CD8-positive, alpha-beta memory T cell (primary cell): Measurements from ENCODE around the gene HSPBP1. TPM values are rescaled to one million over a fixed set of nuclear protein-coding genes. Genes with fewer than 3 reads are reported as not detected.

Experiments used
- CTCF ChIA-PET: fragments of 350-600 bp; sonication (Branson Sonifier 250); formaldehyde crosslinking; loops from one replicate; lab custom pipeline; 2021; ENCODE audit warnings: antibody characterized with exemption; lab: Charles Lee
- POLR2A ChIA-PET: fragments of 350-600 bp; sonication (Branson Sonifier 250); formaldehyde crosslinking; loops from one replicate; lab custom pipeline; 2021; ENCODE audit warnings: antibody characterized with exemption; lab: Charles Lee
- DNase-seq, 5 donors: peaks; one replicate each; pipeline versions ENCODE4 v3.0.0 to v3.0.0-alpha.2; 2020 to 2022; ENCODE audit warnings: mixed read lengths in 1 of 5
- H3K27ac ChIP-seq: one replicate; pipeline ENCODE4 v1.7.0; 2013; ENCODE audit warnings: low read depth, mild to moderate bottlenecking, low read length, moderate library complexity
- H3K27me3 ChIP-seq: 2 replicates; pipeline ENCODE4 v1.7.0; 2013; ENCODE audit warnings: low read length, mild to moderate bottlenecking; ENCODE audit not compliant: insufficient read depth, poor library complexity, severe bottlenecking
- H3K36me3 ChIP-seq: 2 replicates; pipeline ENCODE4 v1.7.0; 2013; ENCODE audit warnings: mild to moderate bottlenecking, low read length, moderate library complexity; ENCODE audit not compliant: insufficient read depth
- H3K4me1 ChIP-seq: 2 replicates; pipeline ENCODE4 v1.7.0; 2013; ENCODE audit warnings: mild to moderate bottlenecking, low read length, moderate library complexity; ENCODE audit not compliant: insufficient read depth
- H3K4me3 ChIP-seq: 2 replicates; pipeline ENCODE4 v1.7.0; 2013; ENCODE audit warnings: mild to moderate bottlenecking, low read length
- H3K9me3 ChIP-seq: 2 replicates; pipeline ENCODE4 v1.7.0; 2013; ENCODE audit warnings: mild to moderate bottlenecking, low read length
- H3K27ac Mint-ChIP-seq, 8 donors: one replicate each; pipeline ENCODE4 v1.8.0; 2020 to 2021; ENCODE audit warnings: mixed read lengths in 8 of 8, mild to moderate bottlenecking in 6 of 8, inconsistent platforms in 3 of 8, moderate library complexity in 3 of 8
- H3K27me3 Mint-ChIP-seq, 2 donors: one replicate each; pipeline ENCODE4 v1.8.0; 2020 to 2021; ENCODE audit warnings: mixed read lengths in 2 of 2, mild to moderate bottlenecking in 1 of 2, moderate library complexity in 1 of 2
- H3K36me3 Mint-ChIP-seq, 3 donors: one replicate each; pipeline ENCODE4 v1.8.0; 2020 to 2021; ENCODE audit warnings: mixed read lengths in 3 of 3, inconsistent platforms in 1 of 3, mild to moderate bottlenecking in 1 of 3
- H3K4me1 Mint-ChIP-seq, 3 donors: one replicate each; pipeline ENCODE4 v1.8.0; 2020 to 2021; ENCODE audit warnings: mixed read lengths in 3 of 3, inconsistent platforms in 1 of 3, mild to moderate bottlenecking in 1 of 3
- H3K4me3 Mint-ChIP-seq, 7 donors: one replicate each; pipeline ENCODE4 v1.8.0; 2020 to 2021; ENCODE audit warnings: mixed read lengths in 7 of 7, mild to moderate bottlenecking in 6 of 7, moderate library complexity in 4 of 7, inconsistent platforms in 2 of 7
- H3K9me3 Mint-ChIP-seq, 5 donors: one replicate each; pipeline ENCODE4 v1.8.0; 2020 to 2022; ENCODE audit warnings: mixed read lengths in 5 of 5, mild to moderate bottlenecking in 3 of 5, moderate library complexity in 2 of 5, inconsistent platforms in 1 of 5
- polyA plus RNA-seq: library from polyadenylated mRNA; unstranded; fragments of 300-500 nt; fragmentation: Illumina TruSeq; gene quantifications from one replicate; pipeline ENCODE4 v1.2.3, GENCODE V29; 2021
- total RNA-seq, 2 experiments: library from RNA; stranded (reverse); gene quantifications; one replicate each; pipeline ENCODE4 v1.2.3, GENCODE V29; 2021

Gene HSPBP1
- total and polyA plus RNA-seq, 3 experiments from 2014 or later = 46.4 to 84.1 (median 82.9) TPM

DNA sequence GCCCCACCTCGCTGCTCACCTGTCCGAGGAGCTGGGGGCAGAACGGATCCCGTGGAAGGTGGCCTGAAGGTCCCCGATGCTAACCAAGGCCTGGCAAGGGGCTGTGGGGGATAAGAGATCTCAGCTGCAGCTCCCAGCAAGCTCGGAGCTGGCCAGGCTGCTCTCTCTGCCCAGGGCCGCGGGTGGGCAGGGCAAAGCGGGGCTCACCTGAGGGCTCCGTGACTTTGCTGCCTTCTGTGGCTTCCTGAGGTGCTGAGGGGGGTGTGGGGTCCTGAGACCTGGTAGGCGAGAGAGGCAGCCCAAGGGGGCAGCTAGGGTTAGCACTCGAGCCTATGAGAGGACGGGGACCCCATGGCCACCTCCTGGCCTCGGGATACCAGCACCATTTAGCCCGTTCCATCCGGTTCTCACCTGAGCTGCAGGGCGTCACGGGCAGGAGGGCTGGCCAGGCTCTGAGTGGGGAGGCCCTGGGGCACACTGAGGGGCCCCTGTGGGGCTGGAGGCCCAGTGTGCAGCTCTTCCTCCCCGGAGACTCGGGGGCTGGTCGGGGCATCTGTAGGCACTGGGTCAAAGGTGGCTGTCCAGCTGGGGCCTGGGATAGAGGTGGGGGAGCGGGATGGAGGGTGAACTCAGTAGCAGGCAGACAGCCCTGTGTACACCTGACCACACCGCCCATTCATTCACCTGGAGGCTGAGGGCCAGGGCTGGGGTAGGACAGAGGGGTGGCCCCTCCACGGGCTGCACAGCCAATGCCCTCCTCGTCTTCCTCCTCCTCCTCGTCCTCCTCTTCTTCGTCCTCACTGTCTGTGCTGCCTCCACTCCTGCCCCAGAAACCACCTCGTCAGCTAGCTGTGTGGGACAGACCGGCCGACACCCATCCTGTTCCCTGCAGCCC is 48.3 kb downstream of the HSPBP1 start:
- no peak overlapping the region for H3K4me3 ChIP-seq
- H3K36me3 ChIP-seq = peaks cover 55% of the 10 kb centered on the region
- H3K27ac ChIP-seq = no peak overlapping the region
- ChIA-PET POLR2A (no interaction called here), CTCF (no interaction called here)
- H3K9me3 ChIP-seq = no peaks in the 10 kb centered on the region
- DNase-seq = no peak
- H3K9me3 Mint-ChIP-seq = no peaks in the 10 kb centered on the region
- no peaks in the 10 kb centered on the region for H3K4me1 ChIP-seq
- peaks cover 4 to 89% (median 13%) of the 10 kb centered on the region in 3 donors for H3K36me3 Mint-ChIP-seq
- no peaks in the 10 kb centered on the region for H3K27me3 ChIP-seq
- no peak overlapping the region for H3K4me3 Mint-ChIP-seq
- H3K4me1 Mint-ChIP-seq = peaks cover 4 to 7% (median 4%) of the 10 kb centered on the region in 3 donors
- no peaks in the 10 kb centered on the region for H3K27me3 Mint-ChIP-seq
- H3K27ac Mint-ChIP-seq = no peak overlapping the region

GRCh38 chr19:55230780-55231179 is 49.1 kb downstream of the HSPBP1 start:
- no peak for DNase-seq
- H3K27me3 Mint-ChIP-seq = no peaks in the 10 kb centered on the region
- H3K4me1 Mint-ChIP-seq = peaks cover 4 to 7% (median 4%) of the 10 kb centered on the region in 3 donors
- ChIA-PET POLR2A (no interaction called here), CTCF (no interaction called here)
- no peaks in the 10 kb centered on the region for H3K27me3 ChIP-seq
- H3K9me3 ChIP-seq = no peaks in the 10 kb centered on the region
- H3K9me3 Mint-ChIP-seq = no peaks in the 10 kb centered on the region
- H3K27ac Mint-ChIP-seq = no peak overlapping the region
- H3K27ac ChIP-seq = no peak overlapping the region
- H3K4me3 Mint-ChIP-seq = no peak overlapping the region
- no peak overlapping the region for H3K4me3 ChIP-seq
- peaks cover 46% of the 10 kb centered on the region for H3K36me3 ChIP-seq
- no peaks in the 10 kb centered on the region for H3K4me1 ChIP-seq
- peaks cover 4 to 88% (median 14%) of the 10 kb centered on the region in 3 donors for H3K36me3 Mint-ChIP-seq

DNA sequence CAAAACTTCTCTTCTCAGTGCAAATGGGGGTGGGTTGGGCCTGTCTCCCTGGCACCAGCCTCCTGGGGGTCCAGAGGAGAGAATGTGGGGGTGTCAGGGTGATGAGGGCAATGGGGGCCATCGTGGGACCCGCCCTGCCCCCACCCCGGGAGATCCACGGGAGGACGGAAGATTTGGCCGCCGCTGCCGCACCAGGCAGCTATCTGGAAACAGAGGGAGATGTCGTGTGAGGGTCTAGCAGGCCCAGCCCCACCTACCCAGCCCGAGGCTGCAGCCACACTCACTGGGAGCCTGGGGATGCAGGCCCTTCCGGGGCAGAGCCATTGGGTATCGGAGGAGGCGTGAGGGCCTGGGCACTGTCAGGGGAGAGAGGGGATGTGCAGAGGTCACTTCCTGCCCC is 49.6 kb downstream of the HSPBP1 start:
- no peak overlapping the region for H3K4me3 ChIP-seq
- no peak overlapping the region for H3K27ac ChIP-seq
- Mint-ChIP-seq H3K4me3 (no peak overlapping the region), H3K9me3 (no peaks in the 10 kb centered on the region), H3K36me3 (peaks cover 7 to 92% (median 14%) of the 10 kb centered on the region in 3 donors), H3K4me1 (peaks cover 4 to 10% (median 4%) of the 10 kb centered on the region in 3 donors), H3K27me3 (no peaks in the 10 kb centered on the region), H3K27ac (peak overlapping the region in 1 of 8 donors; percentile 76)
- peaks cover 45% of the 10 kb centered on the region for H3K36me3 ChIP-seq
- no peak for DNase-seq
- H3K4me1 ChIP-seq = no peaks in the 10 kb centered on the region
- no peaks in the 10 kb centered on the region for H3K9me3 ChIP-seq
- CTCF ChIA-PET = no interaction called here
- POLR2A ChIA-PET = no interaction called here
- H3K27me3 ChIP-seq = no peaks in the 10 kb centered on the region

DNA sequence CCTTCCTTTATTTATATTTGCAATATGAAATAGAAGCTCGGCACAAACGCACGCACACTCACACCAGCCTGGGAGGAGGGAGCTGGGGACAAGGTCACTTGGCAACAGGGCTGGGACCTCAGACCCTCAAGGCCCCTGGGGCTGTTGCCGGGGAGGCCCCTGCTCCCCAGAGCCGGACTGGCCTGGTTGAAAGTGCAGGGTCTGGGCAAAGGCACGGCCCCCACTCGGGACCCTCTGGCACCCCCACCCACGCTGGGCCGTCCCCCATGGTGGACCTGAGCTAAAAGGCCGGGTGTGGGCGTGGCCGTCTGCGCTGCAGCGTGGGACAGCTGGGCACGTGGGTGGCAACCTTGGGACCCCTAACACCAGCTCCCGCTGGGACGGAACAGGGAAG is 50.1 kb downstream of the HSPBP1 start:
- H3K27me3 ChIP-seq = no peaks in the 10 kb centered on the region
- Mint-ChIP-seq H3K4me1 (peaks cover 0 to 7% (median 4%) of the 10 kb centered on the region in 3 donors), H3K36me3 (peaks cover 3 to 87% (median 10%) of the 10 kb centered on the region in 3 donors), H3K9me3 (no peaks in the 10 kb centered on the region), H3K27ac (no peak overlapping the region), H3K4me3 (no peak overlapping the region), H3K27me3 (no peaks in the 10 kb centered on the region)
- H3K9me3 ChIP-seq = no peaks in the 10 kb centered on the region
- no peak for DNase-seq
- no peak overlapping the region for H3K4me3 ChIP-seq
- H3K4me1 ChIP-seq = no peaks in the 10 kb centered on the region
- peaks cover 41% of the 10 kb centered on the region for H3K36me3 ChIP-seq
- ChIA-PET POLR2A (no interaction called here), CTCF (no interaction called here)
- H3K27ac ChIP-seq = no peak overlapping the region

GRCh38 chr19:55229145-55229788 is 50.6 kb downstream of the HSPBP1 start:
- DNase-seq = no peak
- H3K27ac Mint-ChIP-seq = peak overlapping the region in 2 of 8 donors; percentile 46 to 50
- no peak overlapping the region for H3K4me3 Mint-ChIP-seq
- no peaks in the 10 kb centered on the region for H3K9me3 ChIP-seq
- H3K36me3 Mint-ChIP-seq = peaks cover 3 to 82% (median 5%) of the 10 kb centered on the region in 3 donors
- H3K27ac ChIP-seq = no peak overlapping the region
- H3K4me3 ChIP-seq = no peak overlapping the region
- H3K27me3 Mint-ChIP-seq = no peaks in the 10 kb centered on the region
- H3K36me3 ChIP-seq = peaks cover 36% of the 10 kb centered on the region
- ChIA-PET CTCF (no interaction called here), POLR2A (no interaction called here)
- H3K4me1 ChIP-seq = no peaks in the 10 kb centered on the region
- peaks cover 0 to 5% (median 4%) of the 10 kb centered on the region in 3 donors for H3K4me1 Mint-ChIP-seq
- no peaks in the 10 kb centered on the region for H3K27me3 ChIP-seq
- no peaks in the 10 kb centered on the region for H3K9me3 Mint-ChIP-seq

DNA sequence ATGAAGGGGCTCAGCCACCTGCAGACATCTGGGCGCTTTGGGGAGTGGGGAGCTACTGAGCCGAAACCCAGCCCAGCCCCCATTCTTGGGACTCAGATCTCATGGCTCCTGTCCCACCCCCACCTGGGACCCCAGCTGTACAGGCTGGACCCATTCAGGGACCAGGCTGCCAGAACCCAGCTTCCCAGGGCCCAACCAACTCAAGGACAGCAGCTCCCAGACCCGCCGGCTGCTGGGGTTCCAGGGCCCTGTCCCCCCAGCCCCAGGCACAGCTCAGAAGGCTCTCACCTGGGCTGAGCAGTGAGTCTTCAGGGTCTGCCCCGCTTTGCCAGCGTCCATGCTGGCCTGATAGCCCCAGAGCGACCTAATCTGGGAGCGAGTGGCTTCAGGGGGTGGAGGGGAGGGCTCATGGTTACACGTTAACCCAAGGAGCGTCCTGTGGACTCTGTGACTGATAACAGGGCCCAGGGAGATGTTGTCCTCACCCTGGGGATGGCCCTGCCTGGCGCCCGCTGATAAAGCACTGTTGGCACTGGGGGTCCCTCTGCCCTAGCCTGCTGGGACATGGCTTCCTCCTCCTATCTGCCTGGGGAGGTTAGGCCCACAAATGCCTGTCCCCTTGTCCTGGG is 51.4 kb downstream of the HSPBP1 start, which contains the start of gene TMEM86B:
Gene TMEM86B, minus strand, starts transcription at position 361 of the 629 bp plus-strand sequence. Its CDS starts 22 bp downstream, at position 339.
- Histone ChIP-seq H3K27me3 (no peaks in the 10 kb centered on the region), H3K9me3 (no peaks in the 10 kb centered on the region), H3K27ac (no peak within 1 kb of the TSS), H3K4me3 (no peak within 1 kb of the TSS), H3K4me1 (no peaks in the 10 kb centered on the region), H3K36me3 (peaks cover 33% of the 10 kb centered on the region)
- Mint-ChIP-seq H3K27ac (peak within 1 kb of the TSS in 3 of 8 donors; percentile 46 to 69 (median 50)), H3K9me3 (no peaks in the 10 kb centered on the region), H3K36me3 (peaks cover 3 to 77% (median 5%) of the 10 kb centered on the region in 3 donors), H3K27me3 (no peaks in the 10 kb centered on the region), H3K4me1 (peaks cover 0 to 4% (median 3%) of the 10 kb centered on the region in 3 donors), H3K4me3 (no peak within 1 kb of the TSS)
- ChIA-PET CTCF (no interaction called here), POLR2A (no interaction called here)
- no peak for DNase-seq

- Histone ChIP-seq H3K9me3 (no peaks in the 10 kb centered on the region), H3K27ac (no peak overlapping the region), H3K4me3 (no peak overlapping the region), H3K27me3 (no peaks in the 10 kb centered on the region), H3K4me1 (no peaks in the 10 kb centered on the region), H3K36me3 (peaks cover 27% of the 10 kb centered on the region)
- ChIA-PET POLR2A (no interaction called here), CTCF (no interaction called here)
- Mint-ChIP-seq H3K9me3 (no peaks in the 10 kb centered on the region), H3K27me3 (no peaks in the 10 kb centered on the region), H3K36me3 (peaks cover 3 to 76% (median 5%) of the 10 kb centered on the region in 3 donors), H3K4me3 (no peak overlapping the region), H3K27ac (peak overlapping the region in 1 of 8 donors; percentile 69), H3K4me1 (peaks cover 0 to 3% (median under 1%) of the 10 kb centered on the region in 3 donors)
- DNase-seq = no peak
Measured at GRCh38 chr19:55228015-55228391, 51.9 kb downstream of the HSPBP1 start.
